Head of caudate nucleus (tissue), 42 donors: ENCODE data around the gene MUC6.

ENCODE experiments used
- DNase-seq, 42 donors: peaks; one replicate each; pipeline versions ENCODE4 v3.0.0 to v3.0.0-alpha.2; 2020 to 2021; ENCODE audit warnings: mixed read lengths in 7 of 42
- intact Hi-C: fragments of 100-400 bp; cut with DNase I; formaldehyde crosslinking; loops from one replicate; pipeline ENCODE4 v1.15.0; 2022

Gene MUC6

DNA sequence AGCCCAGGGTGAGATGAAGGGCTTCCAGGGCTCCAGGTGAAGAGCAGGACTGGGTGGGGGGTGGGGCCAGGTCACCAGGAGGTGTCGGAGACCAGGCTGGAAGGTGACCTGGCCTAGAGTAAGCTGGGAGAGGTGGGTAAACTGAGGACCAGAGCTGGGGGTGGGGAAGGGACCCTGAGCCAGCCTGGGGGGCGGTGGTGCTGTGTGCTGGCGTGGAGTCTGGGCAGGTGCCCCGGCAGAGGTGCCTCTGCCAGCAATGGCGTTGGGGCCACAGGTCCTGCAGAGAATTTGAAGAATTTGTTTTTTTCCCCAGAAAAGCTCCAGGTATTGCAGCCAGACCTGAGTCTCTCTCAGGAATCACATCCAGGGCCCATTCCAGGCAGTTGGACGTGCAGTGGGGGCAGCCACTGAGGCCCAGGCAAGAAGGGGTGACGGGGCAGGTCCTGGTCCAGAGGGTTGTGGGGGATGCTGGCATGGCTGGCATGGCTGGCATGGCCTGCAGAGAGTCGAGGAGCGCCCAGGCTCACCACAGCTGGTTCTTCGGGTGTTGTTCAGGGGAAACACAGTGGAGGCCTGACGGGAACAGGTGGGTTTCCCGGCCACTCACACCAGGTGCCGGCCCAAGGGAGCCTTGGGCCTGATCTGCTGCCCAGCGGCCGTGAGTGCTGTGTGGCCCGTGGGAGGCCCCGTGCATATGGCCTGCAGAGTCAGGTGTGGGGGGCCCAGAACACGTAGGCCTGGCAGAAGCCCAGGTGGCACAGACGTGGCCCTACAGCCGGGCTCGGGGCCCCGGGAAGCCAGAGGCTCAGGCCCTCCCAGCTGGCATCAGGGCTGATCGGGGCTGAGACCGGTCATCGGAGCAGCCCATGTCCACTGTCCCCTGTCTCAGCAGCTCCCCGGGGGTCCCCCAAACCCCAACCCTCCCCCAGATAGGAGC, 6.4 kb upstream of the MUC6 start:
- DNase-seq = no peak
- intact Hi-C loops = no loop called here

DNA sequence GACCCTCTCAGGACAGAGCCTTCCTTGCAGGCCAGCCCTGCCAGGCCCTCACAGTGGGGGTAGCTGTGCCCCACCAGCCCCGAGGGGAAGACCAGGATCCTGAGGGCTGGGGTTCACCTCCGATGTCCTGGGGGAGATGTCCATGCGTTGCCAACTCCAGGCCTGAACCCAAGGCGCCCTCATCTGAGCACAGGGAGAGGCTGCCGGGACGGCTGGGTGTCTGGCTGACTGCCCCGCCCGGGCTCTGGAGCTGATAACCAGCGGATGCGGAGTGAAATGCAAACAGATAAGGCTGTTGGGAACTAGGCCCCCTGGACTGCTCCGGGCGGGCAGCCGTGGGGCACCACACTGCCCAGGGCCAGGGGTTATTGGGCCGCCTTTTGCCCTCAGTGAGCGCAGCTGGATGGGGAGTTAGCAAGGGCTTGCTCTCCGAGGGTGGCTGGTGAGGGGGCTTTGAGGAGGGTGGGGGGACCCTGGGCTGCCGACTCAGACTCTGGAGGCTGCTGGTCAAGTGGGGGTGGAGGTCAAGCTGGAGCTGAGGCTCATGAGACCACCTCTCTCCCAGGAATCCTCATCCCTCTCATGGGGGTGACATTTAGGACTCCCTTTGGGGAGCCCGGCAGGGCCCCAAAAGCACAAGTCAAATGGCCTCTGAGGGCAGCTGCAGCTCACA, 5.6 kb upstream of the MUC6 start:
- intact Hi-C loops = no loop called here
- DNase-seq = no peak

DNA sequence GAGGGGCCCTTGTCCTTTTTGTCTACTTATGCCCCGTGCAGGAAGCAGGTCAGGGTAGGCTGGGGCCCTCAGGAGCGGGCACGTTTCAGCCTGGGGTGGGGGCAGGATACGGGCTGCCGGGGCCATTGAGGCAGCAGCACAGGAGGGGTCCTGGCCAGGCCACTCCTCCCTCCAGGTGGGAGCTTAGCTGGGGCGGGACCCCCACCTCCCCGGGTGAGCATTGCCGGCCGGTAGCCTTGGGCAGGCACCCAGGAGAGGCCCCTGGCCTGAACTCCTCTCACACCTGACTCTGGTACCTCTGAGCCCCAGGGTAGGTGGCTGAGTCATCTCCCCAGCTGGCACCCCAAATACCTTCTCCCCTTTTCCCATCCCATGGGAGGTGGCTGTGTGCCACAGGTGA, 5.0 kb upstream of the MUC6 start:
- no peak for DNase-seq
- intact Hi-C loops = no loop called here

DNA sequence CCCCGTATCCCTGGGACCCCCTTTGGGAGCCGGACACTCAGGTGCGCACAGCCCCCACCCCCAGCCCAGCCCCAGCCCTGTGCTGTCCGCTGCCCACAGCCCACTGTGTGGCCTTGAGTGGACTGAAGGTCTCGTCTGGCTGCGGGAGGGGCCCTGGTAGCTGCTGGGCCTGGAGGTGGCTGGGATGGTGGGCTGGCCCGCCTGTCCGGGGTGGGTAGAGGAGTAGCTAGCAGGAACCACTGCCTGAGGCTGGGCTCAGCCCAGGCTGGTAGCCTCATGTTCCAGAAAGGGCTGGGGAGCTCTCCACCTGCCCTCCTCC, 4.6 kb upstream of the MUC6 start:
- intact Hi-C loops = no loop called here
- DNase-seq = no peak

DNA sequence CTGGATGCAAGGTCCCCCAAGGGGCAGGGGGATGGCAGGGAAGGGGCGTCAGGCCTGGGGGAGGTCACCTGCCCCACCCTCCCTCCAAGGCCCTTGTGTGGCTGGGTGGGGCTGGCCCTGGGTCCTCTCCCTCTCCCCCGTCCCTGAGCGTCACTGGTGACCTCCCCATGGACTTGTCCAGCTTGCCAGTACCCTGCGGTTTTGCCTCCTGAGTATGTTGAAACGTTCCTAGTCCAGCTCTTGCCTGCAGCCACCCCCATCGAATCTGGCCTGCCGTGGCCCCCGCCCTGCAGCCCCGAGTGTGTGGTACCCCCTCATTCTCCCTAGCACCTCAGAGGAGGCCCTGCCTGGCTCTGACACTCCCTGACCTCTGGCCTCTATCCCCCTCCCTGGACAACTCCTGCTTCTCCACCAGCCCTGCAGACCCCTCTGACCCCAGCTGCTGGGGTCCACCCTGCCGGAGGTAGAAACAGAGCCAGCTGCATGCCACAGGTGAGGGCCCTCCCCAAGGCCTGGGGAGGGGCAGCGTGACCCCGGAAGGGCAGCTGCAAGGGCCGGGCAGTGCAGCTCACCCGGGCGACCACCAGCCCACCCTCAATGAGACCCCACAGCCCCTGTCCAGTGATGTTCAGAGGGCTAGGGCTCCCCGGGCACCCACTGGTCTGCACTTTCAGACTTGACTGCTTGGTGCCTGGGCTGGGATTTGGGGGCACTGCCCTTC, 4.1 kb upstream of the MUC6 start:
- DNase-seq = no peak
- intact Hi-C loops = no loop called here

DNA sequence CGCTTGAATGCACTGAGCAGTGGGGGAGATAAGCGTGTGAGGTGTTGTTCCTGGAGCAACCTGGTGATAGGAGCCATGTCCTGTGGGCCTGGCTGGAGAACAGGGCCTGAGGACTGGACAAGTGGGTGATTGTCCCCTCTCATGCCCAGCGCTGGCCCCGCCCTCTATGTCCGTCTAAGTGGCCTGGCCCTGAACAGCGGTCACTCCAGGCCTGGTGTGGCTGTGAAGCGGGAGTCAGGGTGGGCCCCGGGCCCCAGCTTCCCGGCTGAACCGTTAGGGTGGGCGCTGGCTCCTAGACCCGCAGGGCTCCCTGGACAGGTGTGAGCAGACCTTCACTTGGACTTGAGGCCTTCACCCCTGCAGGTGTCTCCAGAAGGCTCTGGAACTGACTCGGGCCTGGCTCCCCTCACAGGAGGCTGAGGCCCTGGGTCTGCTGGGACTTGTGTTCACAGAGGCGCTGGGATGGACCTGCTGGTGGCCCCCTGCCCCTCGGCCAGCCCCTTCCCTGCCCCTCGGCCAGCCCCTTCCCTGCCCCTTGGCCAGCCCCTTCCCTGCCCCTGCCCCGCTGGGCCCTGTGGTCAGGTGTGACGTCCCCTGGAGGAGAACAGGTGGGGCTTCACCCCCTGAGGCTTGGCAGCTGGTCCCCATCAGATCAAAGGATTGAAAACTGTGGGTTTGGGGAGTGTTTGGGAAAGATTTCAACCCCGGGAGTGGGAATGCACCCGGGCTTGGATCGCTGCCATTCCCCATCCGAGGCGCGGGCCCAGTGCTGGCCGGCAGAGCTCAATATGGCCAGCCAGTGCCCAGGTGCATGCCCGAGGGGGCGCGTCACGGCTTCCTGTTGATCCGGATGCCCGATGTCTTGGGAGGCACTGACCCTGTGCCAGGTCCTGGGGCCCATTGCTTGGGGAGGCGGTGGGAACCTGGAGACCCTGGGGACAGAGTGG, 3.2 kb upstream of the MUC6 start:
- intact Hi-C loops = no loop called here
- DNase-seq = no peak

DNA sequence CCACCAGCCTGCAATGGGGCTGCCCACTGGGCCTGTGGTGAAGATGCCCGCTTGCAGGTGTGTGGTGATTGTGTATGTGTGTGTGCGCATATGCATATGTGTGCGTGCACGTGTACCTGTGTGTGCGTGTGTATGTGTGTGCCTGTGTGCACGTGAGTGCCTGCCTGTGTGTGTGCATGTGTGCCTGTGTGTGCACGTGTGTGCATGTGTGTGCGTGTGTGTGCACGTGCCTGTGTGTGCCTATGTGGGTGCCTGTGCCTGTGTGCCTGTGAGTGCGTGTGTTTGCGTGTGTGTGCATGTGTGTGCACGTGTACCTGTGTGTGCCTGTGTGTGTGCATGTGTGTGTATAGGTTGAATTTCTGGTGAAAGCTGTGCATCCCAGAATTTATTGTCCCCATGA, 2.4 kb upstream of the MUC6 start:
- intact Hi-C loops = no loop called here
- no peak for DNase-seq

DNA sequence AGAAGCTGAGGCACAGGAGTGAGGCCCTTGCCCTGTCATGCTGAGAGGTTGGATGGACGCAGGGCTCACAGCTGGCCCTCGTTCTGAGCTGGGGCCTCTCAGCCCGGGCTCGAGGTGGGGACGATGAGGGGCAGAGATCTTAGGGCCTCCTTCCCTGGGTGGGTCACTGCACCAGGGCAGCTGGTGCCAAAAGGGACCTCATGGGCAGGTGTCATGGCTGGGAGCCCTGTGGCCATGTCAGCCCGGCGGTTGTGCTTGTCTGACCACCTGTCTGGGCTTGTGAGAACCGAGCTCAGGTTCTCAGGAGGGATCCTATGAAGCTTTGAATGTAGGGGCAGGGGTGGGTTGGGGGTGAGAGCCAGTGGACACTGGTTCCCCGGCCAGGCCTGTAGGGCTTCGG, 1.8 kb upstream of the MUC6 start:
- intact Hi-C loops = no loop called here
- no peak for DNase-seq

DNA sequence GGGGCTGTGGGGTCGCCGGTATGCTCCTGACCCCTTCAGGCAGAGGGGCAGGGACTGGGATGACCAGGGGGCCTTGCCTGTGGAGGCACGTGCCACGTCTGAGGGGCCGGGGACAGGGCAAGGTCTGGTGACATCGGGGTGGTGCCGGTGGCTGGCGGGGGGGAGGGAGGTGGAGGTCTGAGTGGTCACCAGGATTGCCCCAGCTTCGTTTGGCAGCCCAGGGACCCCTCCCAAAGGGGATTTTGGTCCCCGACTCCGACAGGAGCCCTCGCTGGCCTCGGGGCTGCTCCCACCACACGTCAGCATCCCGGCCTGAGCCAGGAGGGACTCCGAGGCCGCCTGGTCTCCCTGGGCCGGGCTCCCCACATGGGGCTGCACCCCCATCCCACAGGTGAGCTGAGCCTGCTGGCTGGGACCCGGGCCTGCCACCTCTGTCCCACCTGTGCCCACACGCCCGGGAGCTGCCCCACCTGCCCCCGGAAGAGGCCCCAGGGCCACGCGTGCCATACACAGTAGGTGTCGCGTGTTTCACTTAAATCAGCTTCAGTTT, 1.1 kb upstream of the MUC6 start:
- intact Hi-C loops = no loop called here

DNA sequence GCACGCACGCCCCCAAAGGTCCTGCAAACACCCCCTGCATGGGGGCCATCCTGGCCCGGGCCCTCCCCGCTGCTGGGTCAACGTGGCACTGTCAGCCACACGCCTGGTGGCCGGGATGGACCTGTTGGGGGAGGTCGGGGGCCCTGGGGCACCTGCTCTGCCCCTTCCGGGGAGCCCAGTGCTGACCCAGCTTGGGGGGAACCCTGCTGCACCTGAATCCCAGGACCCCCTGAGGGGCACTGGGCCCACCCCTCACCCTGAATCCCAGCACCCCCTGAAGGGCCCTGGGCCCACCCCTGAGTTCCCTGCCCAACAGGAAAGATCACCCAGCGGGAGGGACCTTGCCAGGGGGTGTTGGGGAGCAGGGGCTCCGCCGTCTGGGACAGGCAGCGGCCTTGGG, 413 bp upstream of the MUC6 start:
- no peak for DNase-seq
- intact Hi-C loops = no loop called here

More for the DNA sequence above, 1.1 kb upstream of the MUC6 start:
- DNase-seq = no peak

DNA sequence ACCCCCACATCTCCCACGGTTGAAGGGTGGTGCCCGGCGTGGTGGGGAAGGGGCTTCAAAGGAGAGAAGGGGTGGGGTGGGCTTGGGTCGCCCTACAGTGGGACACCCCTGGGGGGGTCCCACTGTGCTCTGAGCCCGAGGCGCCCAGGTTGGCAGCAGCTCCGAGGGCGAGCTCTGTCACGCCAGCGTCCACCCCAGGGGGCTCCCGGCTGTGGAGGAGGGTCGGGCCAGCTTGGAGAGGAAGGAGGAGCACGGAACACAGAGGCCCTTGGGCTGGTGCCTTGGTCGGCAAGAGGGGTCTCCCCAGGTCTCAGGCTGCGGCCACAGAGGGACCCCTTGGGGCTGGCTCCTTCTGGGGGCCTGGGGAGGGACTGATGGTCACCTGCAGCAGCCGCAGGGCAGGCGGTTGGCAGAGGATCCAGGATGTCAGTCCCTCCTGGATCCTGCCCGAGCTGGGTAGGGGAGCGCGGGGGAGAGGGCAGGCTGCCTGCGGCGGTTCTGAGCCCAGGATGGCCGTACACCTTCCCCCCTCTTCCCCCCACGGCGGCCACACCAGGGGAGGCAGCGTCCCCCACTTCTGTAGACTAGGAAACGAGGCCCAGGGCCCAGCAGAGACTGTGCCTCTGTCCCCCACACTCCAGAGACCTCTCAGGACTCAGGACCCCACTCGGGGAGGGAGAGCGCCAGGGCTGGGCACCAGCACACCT, 788 bp downstream of the MUC6 start:
- DNase-seq = no peak
- intact Hi-C loops = no loop called here

DNA sequence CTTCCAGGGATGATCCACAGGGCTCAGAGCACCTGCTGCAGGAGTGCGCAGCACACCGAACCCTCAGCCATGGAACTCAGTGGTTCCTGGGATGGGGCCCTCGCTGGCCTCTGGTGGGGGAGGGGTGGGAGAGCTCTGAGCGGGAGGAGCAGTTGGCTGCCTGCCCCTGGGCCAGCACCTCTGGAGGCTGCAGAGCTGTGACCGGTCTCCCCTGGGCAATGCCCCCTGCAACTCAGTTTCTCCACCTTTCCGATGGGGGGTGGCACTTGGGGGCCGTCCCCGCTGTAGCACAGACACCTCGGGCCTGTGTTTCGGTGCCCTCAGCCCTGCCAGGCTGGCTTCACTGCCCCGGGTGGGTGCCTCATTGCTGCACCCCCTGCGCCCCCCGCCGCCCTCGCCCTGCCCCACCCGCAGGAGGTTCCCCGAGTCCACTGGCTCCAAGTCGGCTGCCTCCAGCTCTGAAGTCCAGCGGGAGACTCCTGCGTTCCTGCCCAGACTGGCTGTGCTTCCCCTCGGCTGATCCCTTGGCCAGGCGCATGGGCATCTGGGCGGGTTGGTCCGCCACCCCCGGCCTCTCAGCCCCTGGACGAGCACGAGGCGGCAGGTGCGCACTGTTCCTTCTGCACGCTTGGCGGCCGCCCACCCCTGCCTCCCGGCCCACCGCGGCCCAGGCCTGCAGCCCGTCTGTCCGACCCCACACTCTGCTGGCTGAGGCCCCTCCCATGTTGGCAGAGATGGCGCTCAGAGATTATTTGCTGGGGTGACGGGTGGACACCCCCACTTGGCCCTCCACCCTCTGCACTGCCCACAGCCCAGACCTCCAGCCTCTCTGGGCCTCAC, 1.8 kb downstream of the MUC6 start:
- DNase-seq = no peak
- intact Hi-C loops = no loop called here

DNA sequence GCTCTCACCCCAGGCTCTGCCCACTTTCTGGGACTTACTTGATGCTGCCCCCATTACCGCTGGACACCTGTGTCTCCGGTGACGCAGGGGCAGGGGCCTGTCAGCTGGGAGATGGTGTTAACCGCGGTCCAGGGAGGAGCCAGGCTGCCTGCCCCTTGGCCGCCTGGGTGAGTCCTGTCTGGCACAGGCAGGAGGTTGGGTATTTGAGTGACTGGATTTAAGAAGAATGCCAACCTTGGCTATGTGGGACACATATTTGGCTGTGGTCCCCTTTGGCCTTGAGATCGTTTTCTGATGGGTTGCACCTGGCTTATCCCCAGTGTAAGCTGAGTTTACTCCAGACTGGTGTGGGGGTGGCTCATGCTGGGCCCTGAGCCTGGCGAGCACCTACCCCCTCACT, 2.5 kb downstream of the MUC6 start:
- DNase-seq = no peak
- intact Hi-C loops = no loop called here

DNA sequence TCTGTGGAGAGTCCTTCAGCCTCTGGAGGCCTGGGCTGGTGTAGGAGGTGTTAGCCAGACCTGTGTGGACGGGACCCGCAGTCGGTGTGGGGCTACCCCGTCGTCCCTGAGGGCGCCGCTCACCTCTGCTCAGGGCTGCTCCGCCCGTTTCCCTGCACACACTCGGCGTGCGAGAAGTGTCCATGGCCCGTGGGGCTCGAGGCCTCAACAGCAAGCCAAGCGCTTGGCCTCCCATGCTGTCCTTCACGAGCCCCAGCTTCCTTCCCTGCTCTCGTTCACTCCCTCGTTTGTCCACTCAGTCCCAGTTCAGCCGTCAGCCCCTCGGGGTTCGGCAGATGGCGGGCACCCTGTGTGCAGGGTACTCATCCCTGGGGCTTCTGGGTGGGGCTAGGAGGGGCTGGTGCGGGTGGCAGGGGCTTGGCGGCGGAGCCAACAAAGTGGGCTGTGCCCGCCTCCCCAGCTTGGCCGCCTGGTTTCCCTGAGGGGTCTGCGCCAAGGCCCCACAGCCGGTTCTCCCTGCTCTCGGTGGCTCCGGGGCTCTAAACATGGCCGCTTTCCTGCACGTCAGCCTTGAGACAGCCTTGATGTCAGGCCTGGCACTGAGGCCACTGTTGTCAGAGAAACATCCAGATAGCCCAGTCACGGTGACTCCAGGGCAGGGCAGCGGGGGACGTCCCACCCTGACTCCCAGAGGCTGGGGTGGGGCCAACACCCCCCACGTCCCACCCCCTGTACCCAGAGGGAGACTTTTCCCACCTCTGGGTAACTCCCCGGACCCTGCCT, 3.3 kb downstream of the MUC6 start:
- intact Hi-C loops = no loop called here
- no peak for DNase-seq

DNA sequence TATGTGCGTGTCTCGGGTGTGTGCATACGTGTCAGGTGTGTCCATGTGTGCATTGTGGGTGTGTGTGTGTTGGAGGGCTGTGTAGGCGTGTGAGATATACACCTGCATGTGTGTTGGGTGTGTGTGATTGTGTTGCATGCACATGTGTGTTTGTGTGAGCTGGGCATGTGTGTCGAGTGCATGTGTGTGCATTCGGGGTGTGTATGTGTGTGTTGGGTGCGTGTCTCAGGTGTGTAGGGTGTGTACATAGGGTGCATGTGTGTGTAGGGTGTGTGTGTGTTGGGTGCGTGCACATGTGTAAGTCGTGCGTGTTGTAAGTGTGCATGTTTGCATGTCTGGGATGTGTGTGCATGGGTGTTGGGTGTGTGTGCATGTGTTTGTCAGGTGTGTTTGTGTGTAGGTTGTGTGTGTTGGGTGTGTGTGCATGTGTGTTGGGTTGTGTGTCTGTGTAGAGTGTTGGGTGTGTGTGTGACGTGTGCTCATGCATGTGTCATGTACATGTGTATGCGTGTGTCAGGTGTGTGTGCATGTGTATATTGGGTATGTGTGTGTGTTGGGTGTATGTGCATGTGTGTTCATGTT, 4.1 kb downstream of the MUC6 start:
- no peak for DNase-seq
- intact Hi-C loops = no loop called here
